Epithelial cell of proximal tubule (primary cell): ENCODE results near the gene SGMS1. TPM values are rescaled to one million over a fixed set of nuclear protein-coding genes. Genes with fewer than 3 reads are reported as not detected.

Experiments used
- DNase-seq: peaks from one replicate; pipeline ENCODE4 v3.0.0-alpha.2; 2011; ENCODE audit warnings: low read depth
- H3K4me3 ChIP-seq: 2 replicates; pipeline ENCODE4 v1.5.1; 2011; ENCODE audit warnings: low read depth, mild to moderate bottlenecking, low read length
- total RNA-seq: library from RNA; depleted of rRNA; stranded (reverse); fragments of >200 nt; gene quantifications from 2 replicates; pipeline ENCODE4 v1.2.3, GENCODE V29; 2015
- TF ChIP-seq, protein P1 (sequence below): conservative IDR thresholded peaks from 2 replicates; pipeline ENCODE4 v1.5.1; 2012; ENCODE audit warnings: low read depth, mild to moderate bottlenecking, low read length

The SGMS1 gene
- total RNA-seq, 1 donor from 2014 or later = 25.2 TPM

DNA sequence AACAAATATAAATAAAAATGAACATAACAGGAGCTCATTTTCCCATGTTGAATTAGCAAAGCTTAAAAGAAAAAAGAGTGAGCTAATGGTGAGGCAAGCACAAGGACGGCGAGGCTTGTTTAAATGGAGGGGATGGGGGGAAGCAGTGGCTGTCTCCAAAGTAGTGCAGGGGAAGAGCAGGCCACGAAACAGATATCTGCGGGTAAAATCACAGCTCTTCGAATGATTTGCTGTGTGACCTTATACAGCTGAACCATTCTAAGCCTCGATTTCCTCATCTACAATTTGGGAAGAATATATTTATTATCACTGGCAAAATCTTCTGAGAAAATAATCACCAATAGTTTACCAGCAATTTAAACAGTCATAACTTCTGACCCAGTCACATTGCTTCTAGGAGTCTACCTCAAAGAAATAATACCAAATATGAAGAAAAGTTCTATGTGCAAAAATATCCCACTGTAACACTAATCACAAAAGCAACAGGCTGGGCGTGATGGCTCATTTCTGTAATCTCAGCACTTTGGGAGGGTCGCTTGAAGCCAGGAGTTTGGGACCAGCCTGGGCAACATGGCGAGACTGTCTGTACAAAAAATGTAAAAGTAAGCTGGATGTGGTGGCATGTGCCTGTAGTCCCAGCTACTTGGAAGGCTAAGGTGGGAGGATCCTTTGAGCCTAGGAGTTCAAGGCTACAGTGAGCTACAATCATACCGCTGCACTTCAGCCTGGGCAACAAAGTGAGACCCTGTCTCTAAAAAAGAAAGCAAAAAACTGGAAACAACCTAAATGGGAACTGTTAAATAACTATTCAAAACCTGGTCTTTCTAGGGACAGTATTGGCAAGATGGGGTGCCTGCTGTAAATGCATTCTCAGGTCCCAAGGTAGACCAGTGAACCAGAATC lies 309.3 kb downstream of the SGMS1 start:
- no peak for DNase-seq
- H3K4me3 ChIP-seq = no peak overlapping the region
- TF ChIP-seq, protein P1, sequence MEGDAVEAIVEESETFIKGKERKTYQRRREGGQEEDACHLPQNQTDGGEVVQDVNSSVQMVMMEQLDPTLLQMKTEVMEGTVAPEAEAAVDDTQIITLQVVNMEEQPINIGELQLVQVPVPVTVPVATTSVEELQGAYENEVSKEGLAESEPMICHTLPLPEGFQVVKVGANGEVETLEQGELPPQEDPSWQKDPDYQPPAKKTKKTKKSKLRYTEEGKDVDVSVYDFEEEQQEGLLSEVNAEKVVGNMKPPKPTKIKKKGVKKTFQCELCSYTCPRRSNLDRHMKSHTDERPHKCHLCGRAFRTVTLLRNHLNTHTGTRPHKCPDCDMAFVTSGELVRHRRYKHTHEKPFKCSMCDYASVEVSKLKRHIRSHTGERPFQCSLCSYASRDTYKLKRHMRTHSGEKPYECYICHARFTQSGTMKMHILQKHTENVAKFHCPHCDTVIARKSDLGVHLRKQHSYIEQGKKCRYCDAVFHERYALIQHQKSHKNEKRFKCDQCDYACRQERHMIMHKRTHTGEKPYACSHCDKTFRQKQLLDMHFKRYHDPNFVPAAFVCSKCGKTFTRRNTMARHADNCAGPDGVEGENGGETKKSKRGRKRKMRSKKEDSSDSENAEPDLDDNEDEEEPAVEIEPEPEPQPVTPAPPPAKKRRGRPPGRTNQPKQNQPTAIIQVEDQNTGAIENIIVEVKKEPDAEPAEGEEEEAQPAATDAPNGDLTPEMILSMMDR = no peak

DNA sequence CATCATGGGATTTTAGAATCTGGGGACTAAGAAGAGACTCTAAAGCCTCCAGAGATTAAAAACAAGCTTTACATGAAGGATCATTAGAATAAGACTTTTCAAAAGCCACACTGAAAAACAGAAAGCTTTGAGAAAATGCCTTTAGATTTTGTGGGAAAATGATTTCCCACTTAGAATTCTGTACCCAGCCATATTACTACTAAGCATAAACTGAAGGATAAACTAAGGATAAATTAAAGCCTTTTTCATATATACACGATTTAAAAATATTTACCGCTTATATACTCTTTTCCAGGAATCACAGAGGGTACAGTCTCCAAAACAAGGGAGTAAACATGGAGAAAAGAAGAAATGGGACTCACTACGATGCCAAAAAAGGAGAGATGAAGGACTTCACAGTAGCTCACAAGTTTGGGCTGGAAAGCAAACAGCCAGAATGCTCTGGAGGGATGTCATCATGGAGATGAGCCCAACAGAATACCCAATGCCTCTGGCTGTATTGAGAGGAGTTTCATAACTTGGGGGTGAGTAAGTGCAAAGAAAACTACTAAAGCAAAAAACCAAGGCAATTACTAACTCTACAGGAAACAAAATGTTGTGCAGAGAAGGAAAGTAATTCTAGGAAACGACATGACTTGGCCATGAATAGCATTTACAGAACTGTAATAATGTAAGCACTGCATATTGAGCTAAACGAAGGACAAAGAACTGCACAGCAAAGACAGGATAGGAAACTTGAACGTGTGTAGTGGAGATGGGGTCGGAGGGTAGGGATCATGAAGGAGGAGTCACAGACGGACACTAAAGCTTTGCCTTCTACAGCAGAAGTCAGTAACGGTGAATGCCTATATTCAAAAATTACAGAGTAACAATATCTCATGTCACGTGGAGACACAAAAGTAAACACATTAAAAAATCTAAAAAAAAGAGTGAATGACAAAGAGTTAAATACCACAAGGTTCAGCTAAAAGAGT lies 311.0 kb downstream of the SGMS1 start:
- TF ChIP-seq, protein P1 = no peak
- no peak for DNase-seq
- H3K4me3 ChIP-seq = no peak overlapping the region

DNA sequence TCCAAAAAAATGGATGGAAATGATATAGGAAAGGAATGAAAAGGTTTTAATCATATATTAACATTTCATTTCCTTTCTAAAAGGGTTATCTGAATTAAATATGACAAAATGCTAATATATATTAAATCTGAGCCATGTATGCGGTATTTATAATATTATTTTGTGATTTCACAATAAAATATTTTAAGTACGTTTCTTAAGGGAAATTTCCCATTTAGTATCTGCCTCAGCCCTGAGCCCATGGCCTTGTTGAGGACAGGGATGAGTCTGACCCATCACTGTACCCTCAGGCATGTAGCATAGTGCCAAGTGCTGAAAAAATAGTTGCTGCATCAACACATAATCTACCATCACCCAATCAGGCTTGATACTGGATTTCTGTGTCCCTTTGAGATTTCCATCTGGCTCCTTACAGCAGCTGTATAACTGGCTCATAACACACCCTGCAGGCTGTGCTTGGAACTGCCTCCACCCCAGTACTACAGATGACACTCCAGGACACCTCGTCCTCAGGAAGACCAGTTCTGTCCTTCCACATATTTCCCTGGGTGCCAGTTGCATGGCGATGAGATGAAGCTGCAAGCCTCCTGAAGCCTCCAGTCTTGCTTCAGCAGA lies 313.1 kb downstream of the SGMS1 start:
- TF ChIP-seq, protein P1 = peak; percentile 47
- no peak for DNase-seq
- H3K4me3 ChIP-seq = no peak overlapping the region

DNA sequence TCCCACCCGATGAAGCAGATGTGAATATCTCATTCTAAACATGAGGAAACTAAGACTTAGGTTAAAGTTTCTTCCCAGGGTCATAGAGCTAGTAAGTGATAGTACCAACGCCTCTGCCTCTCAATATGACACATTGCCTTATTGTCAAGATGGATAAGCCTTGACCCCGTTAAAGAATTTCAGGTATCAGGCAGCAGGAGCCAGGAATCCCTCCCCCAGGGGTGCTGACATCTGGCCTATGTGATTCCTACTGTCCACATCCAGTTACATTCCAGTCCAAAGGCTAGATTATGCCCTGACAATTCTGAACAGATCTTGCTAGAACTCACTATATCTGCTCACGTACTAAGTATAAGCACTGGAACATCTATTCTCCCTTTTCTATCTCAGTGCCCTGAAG lies 314.4 kb downstream of the SGMS1 start:
- no peak for DNase-seq
- TF ChIP-seq, protein P1 = no peak
- no peak overlapping the region for H3K4me3 ChIP-seq

DNA sequence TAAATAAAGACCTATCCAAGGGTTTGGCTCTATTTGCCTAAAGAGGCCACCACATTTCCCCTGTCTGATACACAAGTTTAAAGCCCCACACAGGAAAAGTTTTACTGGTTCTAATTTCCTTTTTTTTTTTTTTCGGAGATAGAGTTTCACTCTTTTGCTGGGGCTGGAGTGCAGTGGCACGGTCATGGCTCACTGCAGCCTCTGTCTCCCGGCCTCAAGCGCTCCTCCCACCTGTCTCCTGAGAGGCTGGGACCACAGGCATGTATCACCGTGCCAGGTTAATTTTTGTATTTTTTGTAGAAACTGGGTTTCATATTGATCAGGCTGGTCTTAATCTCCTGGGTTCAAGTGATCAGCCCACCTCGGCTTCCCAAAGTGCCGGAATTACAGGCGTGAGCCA lies 319.1 kb downstream of the SGMS1 start:
- no peak for DNase-seq
- H3K4me3 ChIP-seq = no peak overlapping the region
- TF ChIP-seq, protein P1 = no peak

DNA sequence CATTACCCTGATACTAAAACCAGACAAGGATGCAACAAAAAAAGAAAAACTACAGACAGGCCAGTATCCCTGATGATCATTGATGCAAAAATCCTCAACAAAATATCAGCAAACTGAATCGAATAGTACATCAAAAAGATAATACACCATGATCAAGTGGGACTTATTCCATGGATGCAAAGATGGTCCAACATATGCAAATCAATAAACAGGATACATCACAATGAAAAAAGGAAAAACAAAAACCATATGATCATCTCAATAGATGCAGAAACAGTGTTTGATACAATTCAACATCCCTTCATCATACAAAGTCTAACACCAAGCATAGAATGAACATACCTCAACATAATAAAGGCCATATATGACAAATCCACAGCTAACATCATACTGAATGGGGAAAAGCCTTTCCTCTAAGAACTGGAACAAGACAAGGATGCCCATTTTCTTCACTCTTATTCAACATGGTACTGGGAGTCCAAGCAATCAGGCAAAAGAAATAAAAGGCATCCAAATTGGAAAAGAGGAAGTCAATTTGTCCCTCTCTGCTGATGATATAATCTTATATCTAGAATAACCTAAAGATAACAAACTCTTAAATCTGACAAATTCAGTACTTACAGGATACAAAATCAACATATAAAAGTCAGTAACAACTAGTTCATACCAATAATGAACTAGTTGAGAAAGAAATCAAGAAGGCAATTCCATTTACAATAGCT lies 323.6 kb downstream of the SGMS1 start:
- TF ChIP-seq, protein P1 = no peak
- no peak for DNase-seq
- H3K4me3 ChIP-seq = no peak overlapping the region
